Fibroblast of skin of abdomen (primary cell): ENCODE measurements around the gene ATXN7L3B. TPM values are rescaled to one million over a fixed set of nuclear protein-coding genes. Genes with fewer than 3 reads are reported as not detected.
"Not testable (repeated sequence)": the region's sequence is repeated elsewhere in the genome, so short reads cannot be mapped to it uniquely, and the experiment has no call there.

Source experiments
- DNase-seq: peaks from one replicate; pipeline ENCODE4 v3.0.0-alpha.2; 2013
- polyA plus RNA-seq, 2 experiments: library from polyadenylated mRNA; unstranded; fragments of 120-200 nt; gene quantifications; one replicate each; pipeline ENCODE4 v1.2.1, GENCODE V29; 2013; ENCODE audit not compliant: insufficient read length in 2 of 2

ATXN7L3B gene, protein sequence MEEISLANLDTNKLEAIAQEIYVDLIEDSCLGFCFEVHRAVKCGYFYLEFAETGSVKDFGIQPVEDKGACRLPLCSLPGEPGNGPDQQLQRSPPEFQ
- 28.6 TPM for polyA plus RNA-seq (2013, experiment 1 of 2; ENCODE audit: insufficient read length)
- polyA plus RNA-seq (2013, experiment 2 of 2; ENCODE audit: insufficient read length): 26.9 TPM

DNA sequence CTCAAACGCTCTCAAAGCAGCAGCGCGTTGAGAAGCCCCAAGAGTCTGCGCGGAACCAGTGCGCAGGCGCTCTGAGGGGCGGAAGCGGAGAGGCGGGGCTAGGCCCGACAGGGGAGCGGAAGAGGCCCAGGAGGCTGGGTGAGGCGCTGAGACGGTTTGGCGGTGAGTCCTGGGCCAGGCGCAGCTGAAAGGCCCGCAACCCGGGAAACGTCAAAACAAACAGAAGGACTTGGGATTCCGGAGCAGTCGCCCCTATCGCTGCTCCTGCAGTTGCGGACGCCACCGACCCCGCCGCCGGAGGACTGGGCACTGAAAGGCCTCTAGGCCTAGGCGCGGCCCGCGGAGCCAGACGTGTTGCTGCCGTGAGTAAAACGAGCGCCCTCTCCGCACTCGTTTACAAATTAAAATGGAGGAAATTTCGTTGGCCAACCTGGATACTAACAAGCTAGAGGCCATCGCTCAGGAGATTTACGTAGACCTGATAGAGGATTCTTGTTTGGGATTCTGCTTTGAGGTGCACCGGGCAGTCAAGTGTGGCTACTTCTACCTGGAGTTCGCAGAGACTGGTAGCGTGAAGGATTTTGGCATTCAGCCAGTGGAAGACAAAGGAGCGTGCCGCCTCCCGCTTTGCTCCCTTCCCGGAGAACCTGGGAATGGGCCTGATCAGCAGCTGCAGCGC, at the start of gene ATXN7L3B:
Gene ATXN7L3B (plus strand): TSS at position 129 of the 679 bp plus-strand sequence. CDS start 278 bp downstream, at position 407.
- DNase-seq: peak; percentile 95

GRCh38 chr12:74488134-74488533, 49.5 kb upstream of the ATXN7L3B start:
- no peak for DNase-seq

DNA sequence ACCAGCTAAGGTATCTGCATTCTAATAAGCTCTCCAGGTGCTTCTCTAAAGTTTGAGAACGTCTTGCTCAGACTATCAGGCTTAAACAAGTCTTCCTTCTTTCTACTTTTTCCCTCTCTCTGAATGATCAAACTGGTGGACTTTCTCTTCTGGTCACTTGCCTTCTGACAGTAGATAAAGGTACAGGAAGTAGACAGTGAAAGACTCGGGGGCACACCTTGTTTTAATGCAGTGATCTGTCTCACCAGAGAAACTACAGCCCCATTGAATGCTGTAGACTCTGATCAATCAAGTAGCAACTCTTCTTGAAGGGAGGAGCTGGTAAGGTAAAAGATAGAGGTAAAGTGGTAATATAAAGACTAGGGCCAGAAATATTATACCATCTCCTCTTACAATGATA, 48.1 kb upstream of the ATXN7L3B start:
- no peak for DNase-seq

DNA sequence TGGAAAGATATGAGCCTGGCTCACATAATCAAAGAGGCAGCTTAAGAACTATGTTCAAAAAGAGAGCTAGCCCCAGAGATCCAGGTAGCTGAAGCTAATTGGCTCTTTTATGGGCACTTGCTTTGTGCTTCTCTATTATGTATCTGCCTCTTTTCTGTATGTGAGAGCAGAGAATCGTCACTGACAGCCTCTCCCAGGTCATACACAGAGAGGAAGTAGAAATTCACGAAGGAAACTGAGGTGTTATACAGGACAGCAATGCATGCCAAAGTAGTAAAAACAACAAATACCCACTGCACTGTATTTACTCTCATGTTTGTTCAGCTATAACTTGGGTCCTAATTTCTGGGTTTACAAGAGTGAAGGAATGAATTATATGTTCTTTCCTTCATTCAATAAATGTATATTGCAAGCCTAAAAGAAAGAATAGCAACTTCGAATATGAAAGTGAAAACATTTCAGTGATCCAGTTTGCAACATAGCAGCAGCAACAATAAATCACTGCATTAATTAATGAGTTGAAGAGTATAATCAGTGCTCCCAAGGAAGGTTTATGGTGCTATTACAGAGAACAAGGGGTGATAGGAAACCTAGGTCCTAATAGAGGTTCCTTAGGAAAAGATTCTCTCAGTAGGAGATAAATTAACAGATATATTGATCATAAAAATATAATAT, 47.1 kb upstream of the ATXN7L3B start:
- DNase-seq: no peak

DNA sequence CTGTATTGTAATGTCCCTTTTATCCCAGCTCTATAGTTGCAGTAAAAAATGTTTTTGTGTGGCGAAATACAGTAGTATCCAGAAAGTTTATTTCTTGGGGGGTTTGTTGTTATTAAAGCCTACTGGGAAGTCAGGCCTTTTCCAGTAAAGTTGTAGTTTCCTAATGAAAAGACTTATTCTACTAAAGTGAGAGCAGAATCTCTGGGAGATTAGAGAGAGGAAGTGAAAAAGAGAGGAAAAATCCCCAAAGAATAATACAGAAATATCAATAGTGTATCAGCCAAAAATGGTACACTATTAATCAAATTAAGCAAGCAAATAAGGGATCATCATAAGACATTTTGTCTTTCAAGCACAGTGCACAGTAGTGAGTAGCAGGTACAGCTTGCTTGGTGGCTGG, 46.3 kb upstream of the ATXN7L3B start:
- no peak for DNase-seq

- DNase-seq: no peak
Measured at GRCh38 chr12:74499192-74499591, 38.4 kb upstream of the ATXN7L3B start.

- not testable (repeated sequence) for DNase-seq
Measured at GRCh38 chr12:74508873-74509657, 28.6 kb upstream of the ATXN7L3B start.

- no peak for DNase-seq
Measured at GRCh38 chr12:74509886-74510285, 27.7 kb upstream of the ATXN7L3B start.

GRCh38 chr12:74514098-74514872, 23.4 kb upstream of the ATXN7L3B start:
- no peak for DNase-seq

DNA sequence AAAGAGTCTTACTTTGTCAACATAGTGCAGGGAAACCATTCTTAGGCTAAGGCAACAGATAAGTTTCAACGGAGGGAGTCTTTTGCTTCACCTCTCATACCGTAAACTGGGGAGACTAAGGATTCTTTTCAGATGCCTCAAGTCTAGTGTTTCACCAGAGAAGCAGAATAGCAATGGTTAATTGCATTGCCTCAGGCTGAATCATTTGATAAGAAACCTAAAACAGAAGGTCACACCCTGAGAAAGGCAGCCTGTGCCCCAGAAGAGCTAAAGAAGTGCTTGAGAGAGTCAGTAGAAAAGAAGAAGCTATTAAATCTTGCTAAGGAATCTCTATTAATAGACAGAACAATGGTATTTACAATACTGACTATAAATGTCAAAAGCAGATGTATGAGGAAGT, 21.8 kb upstream of the ATXN7L3B start:
- no peak for DNase-seq

DNA sequence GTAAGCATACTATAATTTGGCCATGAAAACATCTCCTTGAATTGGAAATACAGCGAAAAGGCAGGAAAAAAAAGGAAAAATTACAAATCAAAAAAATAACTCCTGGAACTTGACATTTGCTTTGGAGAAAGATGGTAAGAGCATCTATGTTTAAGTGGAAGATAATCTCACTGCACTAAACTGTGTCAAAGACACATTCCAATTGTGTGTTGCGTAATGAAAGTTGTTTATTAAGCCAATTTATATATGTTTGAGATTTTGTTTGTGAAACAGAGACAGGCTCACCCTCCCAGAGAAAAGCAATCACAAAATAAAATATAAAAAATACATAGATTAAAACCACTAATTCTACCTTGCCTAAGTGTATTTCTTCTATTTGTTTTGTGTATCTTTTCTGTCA, 11.1 kb upstream of the ATXN7L3B start:
- no peak for DNase-seq

DNA sequence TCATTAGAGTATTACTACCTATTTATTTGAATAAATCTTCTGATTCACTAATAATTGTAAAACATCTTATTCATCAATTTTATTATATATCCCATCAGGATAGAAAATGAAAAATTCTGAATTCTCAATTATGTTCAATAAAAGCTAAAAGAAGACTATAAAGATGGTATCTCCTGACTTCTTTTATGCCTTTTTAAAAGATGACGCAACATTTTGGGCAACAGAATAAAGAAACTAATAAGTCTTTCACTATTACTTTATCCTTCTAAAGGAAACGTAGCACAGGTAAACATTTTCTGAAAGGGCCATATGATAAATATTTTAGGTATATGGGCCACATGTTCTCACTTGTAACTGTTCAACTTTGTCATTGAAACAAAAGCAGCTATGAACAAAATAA, 10.1 kb upstream of the ATXN7L3B start:
- no peak for DNase-seq

- DNase-seq: no peak
Measured at GRCh38 chr12:74530676-74531075, 7.0 kb upstream of the ATXN7L3B start.

- DNase-seq: no peak
Measured at GRCh38 chr12:74535536-74535935, 2.1 kb upstream of the ATXN7L3B start.

- peak; percentile 58 for DNase-seq
Measured at GRCh38 chr12:74537126-74537706, 419 bp upstream of the ATXN7L3B start.

GRCh38 chr12:74538491-74539258, 1.0 kb downstream of the ATXN7L3B start:
- no peak for DNase-seq

GRCh38 chr12:74539261-74539660, 1.6 kb downstream of the ATXN7L3B start:
- DNase-seq: no peak

- no peak for DNase-seq
Measured at GRCh38 chr12:74539765-74540526, 2.3 kb downstream of the ATXN7L3B start.

DNA sequence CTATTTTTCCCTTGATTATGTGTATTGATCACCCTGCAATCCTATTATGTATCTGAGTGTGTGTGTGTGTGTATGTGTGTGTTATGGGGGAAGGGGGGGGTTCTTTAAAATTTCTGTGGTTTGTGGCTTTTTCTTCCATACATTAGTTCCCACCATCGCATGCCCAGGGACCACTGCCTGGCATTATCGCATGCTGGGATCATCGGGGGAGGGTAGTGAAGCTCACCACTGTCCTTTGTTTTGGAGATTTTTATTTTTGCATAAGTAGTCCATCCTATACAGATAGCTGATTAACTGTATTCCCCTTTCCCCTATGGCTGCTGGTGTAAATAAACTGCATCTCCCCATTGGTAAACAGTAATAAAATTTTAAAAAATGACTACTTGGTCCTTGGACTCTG, 3.4 kb downstream of the ATXN7L3B start:
- no peak for DNase-seq

DNA sequence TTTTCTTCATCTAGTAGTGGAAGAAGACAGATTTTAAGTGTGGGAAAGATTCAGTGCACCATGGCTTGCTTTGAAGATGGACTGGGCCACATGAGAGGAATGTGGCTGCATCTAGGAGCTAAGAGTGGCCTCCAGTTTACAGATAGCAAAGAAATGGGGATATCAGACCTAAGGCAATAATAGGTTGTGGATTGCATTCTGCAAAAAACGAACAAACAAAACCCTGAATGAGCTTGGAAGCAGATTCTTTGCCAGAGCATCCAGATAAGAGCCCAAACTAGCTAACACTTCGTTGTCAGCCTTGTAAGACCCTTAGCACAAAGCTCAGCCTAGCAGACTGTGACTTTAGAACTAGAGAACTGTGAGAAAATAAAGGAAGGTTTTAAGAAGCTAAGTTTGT, 9.6 kb downstream of the ATXN7L3B start:
- DNase-seq: no peak
